T1000 (cell line): Measurements from ENCODE around the gene SEC22A.

Experiments
- DNase-seq: peaks from one replicate; lab custom pipeline; 2025; ENCODE audit warnings: mixed read lengths; lab: John Stamatoyannopoulos, UW

SEC22A gene

GRCh38 chr3:123201557-123202427 lies at the start of gene SEC22A:
TSS of gene SEC22A (plus strand) at chr3:123201943. CDS start at chr3:123209218, 7,275 bp downstream.
- peak; percentile 79 for DNase-seq

GRCh38 chr3:123152687-123153086 lies 49.1 kb upstream of the SEC22A start:
- no peak for DNase-seq

DNA sequence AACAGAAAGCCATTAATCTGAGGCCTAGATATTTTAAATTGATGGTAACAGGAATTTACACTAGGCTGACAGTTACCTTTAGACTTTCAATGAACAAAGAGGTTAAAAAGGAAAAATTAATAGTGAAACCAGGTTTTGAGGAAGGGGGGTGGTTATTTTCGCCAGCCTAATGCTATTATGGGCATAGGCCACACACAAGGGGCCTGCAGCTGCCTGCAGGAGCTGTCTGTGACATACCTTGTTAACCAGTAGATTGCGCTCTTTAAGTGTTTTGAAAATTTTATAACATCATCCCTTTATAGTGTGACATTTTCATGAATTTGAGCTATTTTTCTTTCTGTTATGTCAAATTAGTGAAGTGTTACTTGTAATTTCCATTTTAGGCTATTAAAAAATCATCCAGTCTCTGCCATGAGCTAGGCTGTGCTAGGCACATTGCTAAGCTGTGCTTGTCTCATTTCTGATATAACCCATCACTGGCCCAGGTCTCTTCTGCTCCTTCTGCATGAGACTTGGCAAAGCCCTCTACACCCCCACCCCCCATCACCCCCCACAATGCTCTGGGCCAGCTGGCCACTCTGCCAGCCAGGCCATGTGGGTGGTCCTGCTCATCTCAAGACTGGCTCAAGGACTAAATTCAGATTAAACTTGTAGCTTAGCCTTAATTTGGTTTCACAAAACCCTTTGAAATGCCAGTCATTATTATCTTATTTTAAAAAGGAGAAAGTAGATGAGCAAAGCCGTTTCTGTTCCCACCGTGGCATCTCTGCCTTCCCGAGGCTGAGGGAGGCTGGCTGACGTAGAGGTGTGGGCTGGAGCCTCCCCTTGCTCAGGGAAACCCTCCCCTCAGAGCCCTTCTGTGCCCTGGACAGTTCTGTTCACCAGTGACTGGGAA lies 48.4 kb upstream of the SEC22A start:
- DNase-seq: no peak

DNA sequence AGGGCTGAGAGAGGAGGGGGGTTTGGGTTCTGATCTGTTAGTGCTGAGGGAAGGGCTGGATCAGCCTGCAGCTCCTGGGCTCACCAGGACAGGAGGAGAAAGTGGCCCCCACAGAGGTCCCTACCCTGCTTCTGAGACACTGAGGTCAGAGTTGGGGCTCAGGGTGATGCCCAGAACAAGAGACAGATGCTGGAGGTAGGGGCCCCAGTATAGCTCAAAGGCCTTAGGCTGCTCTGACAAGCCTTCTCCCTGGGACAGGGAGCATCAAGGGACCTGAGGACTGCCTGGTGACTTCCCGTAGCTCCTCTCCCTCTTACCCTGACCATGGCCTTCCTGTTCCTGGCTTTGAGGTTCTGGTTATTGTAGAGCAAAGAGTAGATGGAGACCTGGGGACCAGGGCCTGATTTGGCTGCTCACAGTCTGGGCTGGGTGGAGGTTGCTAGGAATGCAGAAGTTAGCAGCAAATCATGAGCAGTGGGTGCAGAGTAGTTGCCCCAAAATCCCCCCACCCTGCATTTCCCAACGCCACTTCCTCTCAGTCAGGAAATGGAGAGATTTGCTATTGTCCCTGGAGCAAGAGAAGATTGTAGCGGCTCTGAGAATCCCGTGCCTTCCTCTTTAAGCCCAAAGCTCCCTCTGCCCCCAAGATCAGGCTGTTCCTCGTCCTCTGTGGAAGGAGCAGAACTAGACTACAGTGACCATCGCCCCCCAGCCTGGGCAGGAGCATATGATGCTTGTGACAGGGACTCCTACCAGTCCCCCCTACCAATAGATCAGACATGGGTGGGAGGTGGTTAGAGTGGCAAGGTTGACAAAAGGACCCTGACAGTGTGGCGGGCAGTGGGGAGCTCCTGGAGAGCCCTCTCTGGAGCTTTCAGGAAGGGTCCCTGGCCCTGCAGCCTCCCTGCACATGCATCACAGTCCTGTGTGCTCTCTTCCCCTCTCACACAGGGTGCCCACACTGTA lies 47.4 kb upstream of the SEC22A start:
- DNase-seq: no peak

- DNase-seq: no peak
Observed at GRCh38 chr3:123155471-123156011, 46.2 kb upstream of the SEC22A start.

DNA sequence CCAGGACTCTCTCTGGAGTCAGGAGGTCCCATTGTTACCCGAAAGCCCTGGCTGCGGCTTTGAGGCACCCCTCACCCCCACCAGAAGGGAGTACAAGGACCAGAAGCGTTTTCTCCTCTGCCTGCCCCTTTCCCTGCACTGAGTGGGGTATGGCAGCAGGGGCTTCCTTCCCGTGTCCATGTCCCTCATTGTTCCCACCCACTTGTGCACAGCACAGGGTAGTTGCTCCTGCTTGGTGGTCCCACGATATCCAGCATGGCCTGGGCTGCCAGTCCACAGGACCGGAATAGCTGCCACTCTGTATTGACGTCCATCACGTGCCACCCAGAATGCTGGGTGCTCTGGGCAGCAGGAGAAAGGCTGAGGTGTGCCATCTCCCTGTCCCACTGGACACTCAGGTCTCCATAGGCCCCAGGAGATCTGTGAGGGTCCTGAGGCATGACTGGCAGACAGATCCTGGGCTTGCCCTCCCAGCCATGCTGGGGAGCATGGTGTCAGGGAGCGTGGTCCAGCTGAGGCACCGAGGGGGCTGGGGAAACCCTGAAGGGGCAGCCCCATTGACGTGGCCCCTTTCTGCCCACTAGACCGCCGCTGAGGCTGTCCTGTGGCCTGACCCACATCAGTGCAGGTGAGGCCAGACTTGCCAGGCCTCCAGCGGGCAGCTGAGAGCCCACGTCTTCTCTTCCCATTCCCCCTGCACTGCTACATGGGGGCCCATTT lies 45.3 kb upstream of the SEC22A start:
- DNase-seq: no peak

GRCh38 chr3:123157209-123157597 lies 44.5 kb upstream of the SEC22A start:
- DNase-seq: no peak

GRCh38 chr3:123157598-123158287 lies 44.0 kb upstream of the SEC22A start:
- no peak for DNase-seq

DNA sequence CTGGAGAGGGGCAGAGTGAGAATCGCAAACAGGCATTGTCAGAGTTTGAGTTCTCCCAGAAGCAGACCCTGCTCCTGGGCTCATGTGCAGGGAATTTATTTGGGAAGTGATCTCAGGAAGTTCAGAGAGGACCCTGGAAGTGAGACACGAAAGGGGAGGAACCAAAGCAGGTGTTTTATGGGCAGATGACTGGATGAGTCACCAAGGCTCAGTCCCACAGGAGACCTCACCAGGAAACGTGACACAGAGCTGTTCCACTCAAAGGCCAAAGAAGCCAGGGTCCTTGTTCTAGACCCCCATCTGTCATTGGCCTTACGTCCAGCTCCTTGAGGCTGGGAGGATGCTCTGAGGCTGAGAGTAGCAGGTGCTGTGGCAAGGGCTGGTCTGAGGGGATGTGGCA lies 43.4 kb upstream of the SEC22A start:
- DNase-seq: no peak

- no peak for DNase-seq
Observed at GRCh38 chr3:123158899-123159390, 42.8 kb upstream of the SEC22A start.

GRCh38 chr3:123159926-123160635 lies 41.7 kb upstream of the SEC22A start:
- DNase-seq: no peak

DNA sequence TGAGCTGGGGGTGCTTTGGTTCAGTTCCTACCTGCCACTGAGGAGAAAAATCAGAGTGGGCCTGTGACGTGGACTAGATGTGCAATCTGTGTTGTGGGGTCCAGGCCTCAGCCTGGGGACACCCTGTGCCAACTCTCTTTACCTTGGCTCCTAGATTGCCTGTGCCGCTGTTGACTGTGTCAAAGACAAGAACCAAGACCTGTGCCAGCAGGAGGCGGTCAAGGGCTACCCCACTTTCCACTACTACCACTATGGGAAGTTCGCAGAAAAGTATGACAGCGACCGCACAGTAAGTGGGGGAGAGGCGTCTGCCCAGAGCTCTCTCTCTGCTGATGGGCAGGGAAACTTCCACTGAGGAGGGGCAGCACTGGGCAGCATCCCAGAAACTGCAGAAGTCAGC lies 40.6 kb upstream of the SEC22A start:
- DNase-seq: no peak

- no peak for DNase-seq
Observed at GRCh38 chr3:123163141-123163540, 38.6 kb upstream of the SEC22A start.

GRCh38 chr3:123165163-123165562 lies 36.6 kb upstream of the SEC22A start:
- DNase-seq: no peak

- DNase-seq: no peak
Observed at GRCh38 chr3:123167686-123168085, 34.1 kb upstream of the SEC22A start.

DNA sequence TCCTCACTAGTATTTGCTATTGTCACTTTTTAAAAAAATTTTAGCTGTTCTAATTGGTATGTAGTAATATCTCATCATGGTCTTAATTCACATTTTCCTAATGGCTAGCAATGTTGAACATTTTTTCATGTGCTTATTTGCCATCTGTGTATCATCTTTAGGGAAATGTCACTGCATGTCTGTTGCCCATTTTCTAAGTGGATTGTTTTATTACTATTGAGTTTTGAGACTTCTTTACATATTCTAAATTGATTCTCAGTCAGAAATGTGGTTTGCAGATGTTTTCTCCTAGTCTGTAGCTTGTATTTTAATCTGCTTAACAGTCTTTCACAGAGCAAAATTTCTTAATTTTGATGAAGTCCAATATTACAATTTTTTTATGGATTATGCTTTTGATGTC lies 33.6 kb upstream of the SEC22A start:
- no peak for DNase-seq

DNA sequence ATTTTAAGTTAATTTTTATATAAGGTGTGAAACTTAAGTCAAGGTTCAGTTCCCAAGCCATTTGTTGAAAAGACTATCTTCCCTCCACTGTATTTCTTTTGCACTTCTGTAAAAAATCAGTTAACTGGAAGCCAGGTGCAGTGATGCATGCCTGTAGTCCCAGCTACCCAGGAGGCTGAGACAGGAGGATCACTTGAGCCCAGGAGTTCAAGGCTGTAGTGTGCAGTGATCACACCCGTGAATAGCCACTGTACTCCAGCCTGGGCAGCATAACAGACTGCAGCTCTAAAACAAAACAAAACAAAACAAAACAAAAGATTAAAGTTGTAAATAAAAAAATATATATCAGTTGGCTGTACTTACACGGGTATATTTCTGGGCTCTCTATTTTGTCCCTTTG lies 33.1 kb upstream of the SEC22A start:
- no peak for DNase-seq

DNA sequence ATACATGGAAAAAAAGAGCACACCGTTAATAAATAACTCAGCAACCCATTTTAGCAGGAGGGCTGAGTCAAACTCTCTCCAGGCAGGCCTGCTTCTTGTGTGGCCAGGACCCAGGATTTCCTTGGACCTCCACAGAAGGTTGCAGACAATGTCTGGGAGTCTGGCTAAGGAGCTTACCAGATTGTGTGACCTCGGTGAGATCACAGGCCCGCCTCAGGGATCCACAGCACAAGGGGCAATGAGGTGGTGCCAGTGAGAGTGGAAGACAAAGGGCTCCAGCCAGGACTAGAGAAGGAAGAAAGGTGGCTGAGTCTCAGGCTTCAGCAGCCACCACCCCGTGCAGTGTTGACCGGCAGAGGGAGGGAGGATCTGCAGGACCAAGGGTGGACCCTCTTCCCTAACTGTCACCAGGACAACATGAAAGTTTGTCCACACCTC lies 32.2 kb upstream of the SEC22A start:
- no peak for DNase-seq

GRCh38 chr3:123169930-123170329 lies 31.8 kb upstream of the SEC22A start:
- DNase-seq: no peak
